Testis (tissue), 2 donors: ENCODE data around the gene SLIT3.

Experiments
- POLR2A ChIP-seq: fragments of 450-650 bp; IDR thresholded peaks from one replicate; pipeline ENCODE4 v1.6.1; 2017; ENCODE audit warnings: antibody characterized with exemption, mild to moderate bottlenecking, moderate library complexity
- TF ChIP-seq, protein P1 (sequence below), 3 experiments: fragments of 450-650 bp in 2 of 3; fragments of 200-600 bp in 1 of 3; sonication (generic) in 1 of 3; IDR thresholded peaks; one replicate each; pipeline ENCODE4 v1.5.1; 2016 to 2019; ENCODE audit warnings: antibody characterized with exemption in 3 of 3, mild to moderate bottlenecking in 2 of 3, moderate library complexity in 1 of 3

- no peak for TF ChIP-seq POLR2A
- TF ChIP-seq, protein P1, sequence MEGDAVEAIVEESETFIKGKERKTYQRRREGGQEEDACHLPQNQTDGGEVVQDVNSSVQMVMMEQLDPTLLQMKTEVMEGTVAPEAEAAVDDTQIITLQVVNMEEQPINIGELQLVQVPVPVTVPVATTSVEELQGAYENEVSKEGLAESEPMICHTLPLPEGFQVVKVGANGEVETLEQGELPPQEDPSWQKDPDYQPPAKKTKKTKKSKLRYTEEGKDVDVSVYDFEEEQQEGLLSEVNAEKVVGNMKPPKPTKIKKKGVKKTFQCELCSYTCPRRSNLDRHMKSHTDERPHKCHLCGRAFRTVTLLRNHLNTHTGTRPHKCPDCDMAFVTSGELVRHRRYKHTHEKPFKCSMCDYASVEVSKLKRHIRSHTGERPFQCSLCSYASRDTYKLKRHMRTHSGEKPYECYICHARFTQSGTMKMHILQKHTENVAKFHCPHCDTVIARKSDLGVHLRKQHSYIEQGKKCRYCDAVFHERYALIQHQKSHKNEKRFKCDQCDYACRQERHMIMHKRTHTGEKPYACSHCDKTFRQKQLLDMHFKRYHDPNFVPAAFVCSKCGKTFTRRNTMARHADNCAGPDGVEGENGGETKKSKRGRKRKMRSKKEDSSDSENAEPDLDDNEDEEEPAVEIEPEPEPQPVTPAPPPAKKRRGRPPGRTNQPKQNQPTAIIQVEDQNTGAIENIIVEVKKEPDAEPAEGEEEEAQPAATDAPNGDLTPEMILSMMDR (IDR thresholded peaks at IDR 0.05) = no peak
These were observed 651.6 kb downstream of the SLIT3 start for GRCh38 chr5:168649306-168649705.
